Kidney (tissue), 14 donors: Measurements from ENCODE around the gene FAM107B. TPM values are rescaled to one million over a fixed set of nuclear protein-coding genes. Genes with fewer than 3 reads are reported as not detected.

Experiments
- DNase-seq, 5 donors: peaks; one replicate each; pipeline ENCODE4 v3.0.0-alpha.2; 2013 to 2020
- FAIRE-seq: peaks from 2 replicates; lab custom pipeline; 2012; peaks lifted over from hg19 to GRCh38; lab: Jason Lieb, UNC
- H3K27ac ChIP-seq, 2 donors: one replicate each; pipeline ENCODE4 v1.7.0; 2013; ENCODE audit warnings: low read depth in 2 of 2, low read length in 2 of 2, inconsistent platforms in 1 of 2
- H3K27me3 ChIP-seq: one replicate; pipeline ENCODE4 v1.7.1; 2013; ENCODE audit warnings: low read length, inconsistent platforms; ENCODE audit not compliant: control insufficient read depth, insufficient read depth
- H3K36me3 ChIP-seq, 3 donors: one replicate each; pipeline versions ENCODE4 v1.7.0 to v1.7.1; 2013; ENCODE audit warnings: low read length in 3 of 3, control low read depth in 1 of 3, inconsistent platforms in 1 of 3; ENCODE audit not compliant: insufficient read depth in 3 of 3, control insufficient read depth in 2 of 3
- H3K4me1 ChIP-seq, 3 donors: one replicate each; pipeline versions ENCODE4 v1.7.0 to v1.7.1; 2013; ENCODE audit warnings: low read length in 3 of 3, inconsistent platforms in 1 of 3, low read depth in 1 of 3; ENCODE audit not compliant: control insufficient read depth in 2 of 3, insufficient read depth in 2 of 3
- H3K4me3 ChIP-seq, 3 donors: one replicate each; pipeline versions ENCODE4 v1.7.0 to v1.8.1; 2013; ENCODE audit warnings: low read length in 3 of 3, control low read depth in 1 of 3, inconsistent platforms in 1 of 3
- H3K9ac ChIP-seq, 3 donors: one replicate each; pipeline versions ENCODE4 v1.7.0 to v1.7.1; 2013; ENCODE audit warnings: low read length in 3 of 3, control low read depth in 1 of 3, inconsistent platforms in 1 of 3
- H3K9me3 ChIP-seq, 3 donors: one replicate each; pipeline versions ENCODE4 v1.7.0 to v1.7.1; 2013; ENCODE audit warnings: low read length in 3 of 3, control low read depth in 1 of 3, inconsistent platforms in 1 of 3; ENCODE audit not compliant: control insufficient read depth in 2 of 3, insufficient read depth in 1 of 3
- CTCF ChIP-seq: IDR thresholded peaks from 3 replicates; pipeline ENCODE4 v1.5.1; 2012; ENCODE audit warnings: mild to moderate bottlenecking, moderate library complexity, borderline replicate concordance; ENCODE audit not compliant: insufficient read depth; ENCODE audit errors: extremely low read depth
- intact Hi-C: fragments of 100-400 bp; cut with DNase I; formaldehyde crosslinking; loops from one replicate; pipeline ENCODE4 v1.11.1; 2022
- polyA plus RNA-seq: library from polyadenylated mRNA; stranded (reverse); fragments of 350-450 nt; fragmentation: Illumina TruSeq; extraction: RNeasy Lipid Tissue Mini Kit (QIAGEN cat#74804); gene quantifications from one replicate; pipeline ENCODE4 v1.2.3, GENCODE V29; 2014; ENCODE audit warnings: low read depth, low replicate concordance; ENCODE audit not compliant: insufficient read depth
- total RNA-seq: library from RNA; stranded (reverse); fragmentation: NEBNext Ultra II Directional; extraction: Animal tissue kit (Norgen Biotek cat#: 25700); gene quantifications from one replicate; pipeline ENCODE4 v1.2.1, GENCODE V29; 2021
- donor health status: control.
- donor health status: control.
- donor health status: control.
- donor health status: control.
- donor health status: control.
- donor health status: DM: yes; HTN: yes; CAD: no.
- donor health status: Normal renal cell carcinoma (clear cell type).

Gene FAM107B
- total and polyA plus RNA-seq, 2 donors from 2014 or later: 105 to 122 TPM

GRCh38 chr10:14529351-14529750, 245.3 kb downstream of the FAM107B start:
- DNase-seq: no peak
- Histone ChIP-seq H3K9me3 (no peaks in the 10 kb centered on the region), H3K9ac (no peak overlapping the region), H3K4me3 (no peak overlapping the region), H3K4me1 (peaks cover 0 to 24% (median 20%) of the 10 kb centered on the region in 3 donors), H3K27ac (no peak overlapping the region), H3K27me3 (no peaks in the 10 kb centered on the region), H3K36me3 (peaks cover 0 to 18% (median 8%) of the 10 kb centered on the region in 3 donors)
- TF ChIP-seq CTCF: no peak
- intact Hi-C loops: no loop called here
- FAIRE-seq: no peak

GRCh38 chr10:14528450-14528849, 246.2 kb downstream of the FAM107B start:
- DNase-seq (no peak), FAIRE-seq (no peak)
- intact Hi-C loops: no loop called here
- peaks cover 0 to 16% (median 16%) of the 10 kb centered on the region in 3 donors for H3K4me1 ChIP-seq
- H3K4me3 ChIP-seq: no peak overlapping the region
- H3K27me3 ChIP-seq: no peaks in the 10 kb centered on the region
- no peak for TF ChIP-seq CTCF
- H3K9me3 ChIP-seq: no peaks in the 10 kb centered on the region
- no peak overlapping the region for H3K27ac ChIP-seq
- no peak overlapping the region for H3K9ac ChIP-seq
- H3K36me3 ChIP-seq: peaks cover 0 to 18% (median 4%) of the 10 kb centered on the region in 3 donors

- Histone ChIP-seq H3K9ac (no peak overlapping the region), H3K27ac (no peak overlapping the region), H3K4me3 (no peak overlapping the region), H3K4me1 (peaks cover 0 to 11% (median 11%) of the 10 kb centered on the region in 3 donors), H3K27me3 (no peaks in the 10 kb centered on the region), H3K36me3 (peaks cover 0 to 18% (median 4%) of the 10 kb centered on the region in 3 donors), H3K9me3 (no peaks in the 10 kb centered on the region)
- intact Hi-C loops: no loop called here
- DNase-seq (no peak), FAIRE-seq (no peak)
- no peak for TF ChIP-seq CTCF
Measured at GRCh38 chr10:14527915-14528314, 246.8 kb downstream of the FAM107B start.
